ENCODE results near the gene DENR.

DNA sequence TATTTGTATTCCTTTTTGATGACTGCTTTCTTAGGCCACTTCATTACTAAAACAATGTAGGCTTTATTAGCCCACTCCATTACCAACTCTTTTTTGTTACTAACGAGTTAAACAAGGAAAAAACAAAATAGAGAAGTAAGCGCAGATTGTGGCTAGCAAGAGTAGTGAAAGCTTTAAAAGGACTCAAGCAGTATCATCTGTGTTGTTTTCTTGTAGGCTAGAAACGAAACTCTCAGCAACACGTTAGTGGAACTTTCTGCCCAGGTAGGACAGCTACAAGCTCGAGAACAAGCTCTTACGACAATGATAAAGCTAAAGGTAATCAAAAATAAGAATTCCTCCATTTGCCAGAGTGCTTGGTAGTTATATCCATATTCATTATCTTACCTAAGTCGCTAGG is 32.9 kb downstream of the DENR start:
- TF ChIP-seq, protein P1, sequence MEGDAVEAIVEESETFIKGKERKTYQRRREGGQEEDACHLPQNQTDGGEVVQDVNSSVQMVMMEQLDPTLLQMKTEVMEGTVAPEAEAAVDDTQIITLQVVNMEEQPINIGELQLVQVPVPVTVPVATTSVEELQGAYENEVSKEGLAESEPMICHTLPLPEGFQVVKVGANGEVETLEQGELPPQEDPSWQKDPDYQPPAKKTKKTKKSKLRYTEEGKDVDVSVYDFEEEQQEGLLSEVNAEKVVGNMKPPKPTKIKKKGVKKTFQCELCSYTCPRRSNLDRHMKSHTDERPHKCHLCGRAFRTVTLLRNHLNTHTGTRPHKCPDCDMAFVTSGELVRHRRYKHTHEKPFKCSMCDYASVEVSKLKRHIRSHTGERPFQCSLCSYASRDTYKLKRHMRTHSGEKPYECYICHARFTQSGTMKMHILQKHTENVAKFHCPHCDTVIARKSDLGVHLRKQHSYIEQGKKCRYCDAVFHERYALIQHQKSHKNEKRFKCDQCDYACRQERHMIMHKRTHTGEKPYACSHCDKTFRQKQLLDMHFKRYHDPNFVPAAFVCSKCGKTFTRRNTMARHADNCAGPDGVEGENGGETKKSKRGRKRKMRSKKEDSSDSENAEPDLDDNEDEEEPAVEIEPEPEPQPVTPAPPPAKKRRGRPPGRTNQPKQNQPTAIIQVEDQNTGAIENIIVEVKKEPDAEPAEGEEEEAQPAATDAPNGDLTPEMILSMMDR (IDR thresholded peaks at IDR 0.05): no peak
- no peak for TF ChIP-seq POLR2A (IDR thresholded peaks at IDR 0.05)

All from ovary (tissue), 3 donors.